Measurements from ENCODE around the gene L1CAM. TPM values are rescaled to one million over a fixed set of nuclear protein-coding genes. Genes with fewer than 3 reads are reported as not detected.

Gene L1CAM
- total RNA-seq (2013) = 0.08 TPM
- under 1 TPM in 1 of 3 donors, not detected in 2; 0.55 TPM for polyA plus RNA-seq
- 0.08 and 0.14 TPM in 2 replicates for polyA minus RNA-seq
- 0 to 17.8 (median 0.35) reads per million in 11 experiments for total RNA-seq

- H3K9me3 ChIP-seq (replicated peaks in 1 of 2; ENCODE audit: control insufficient read depth in 1 of 2, insufficient read depth in 1 of 2, low read length in 2 of 2) = peaks cover 0 to 28% of the 10 kb centered on the region in 2 donors
- H3K27me3 Mint-ChIP-seq (ENCODE audit: low read depth in 3 of 3) = peaks cover 46 to 91% (median 74%) of the 10 kb centered on the region in 3 donors
- H2AFZ ChIP-seq (ENCODE audit: insufficient read depth, low read depth, low read length, poor library complexity, severe bottlenecking) = no peak within 1 kb of the TSS
- peak within 1 kb of the TSS; percentile 22 for H3K4me2 ChIP-seq (replicated peaks; ENCODE audit: extremely low read depth, low read length, poor library complexity, severe bottlenecking)
- H3K36me3 Mint-ChIP-seq = no peaks in the 10 kb centered on the region
- H3K4me1 ChIP-seq (ENCODE audit: control insufficient read depth in 1 of 2, insufficient read depth in 2 of 2, low read length in 2 of 2) = peaks cover 5 to 8% of the 10 kb centered on the region in 2 donors
- H3K9me3 Mint-ChIP-seq = peaks cover 0 to 18% (median 7%) of the 10 kb centered on the region in 7 donors
- no peaks in the 10 kb centered on the region for H3K36me3 ChIP-seq (replicated peaks in 1 of 2; ENCODE audit: control insufficient read depth in 1 of 2, insufficient read depth in 2 of 2, low read length in 2 of 2)
- H3K4me3 ChIP-seq (replicated peaks in 1 of 3; ENCODE audit: low read depth in 2 of 3, low read length in 3 of 3) = no peak within 1 kb of the TSS
- TF ChIP-seq CTCF (IDR thresholded peaks at IDR 0.05) = no peak
- H3K27ac ChIP-seq (ENCODE audit: low read depth in 1 of 2, low read length in 2 of 2) = no peak within 1 kb of the TSS
- H3K4me3 Mint-ChIP-seq = peak within 1 kb of the TSS in 1 of 2 donors; percentile 63
- no peak within 1 kb of the TSS for H3K9ac ChIP-seq (ENCODE audit: insufficient read depth, low read length, poor library complexity, severe bottlenecking)
- H3K79me2 ChIP-seq (ENCODE audit: insufficient read depth, low read length) = no peaks in the 10 kb centered on the region
- 2% methylated on average over 26 of the region's 94 CpGs for WGBS (ENCODE audit: insufficient coverage)
- intact Hi-C loops (cut with micrococcal nuclease) = no loop called here
- H3K27me3 ChIP-seq (ENCODE audit: control insufficient read depth in 2 of 2, insufficient read depth in 2 of 2, low read length in 2 of 2) = peaks cover 36 to 72% of the 10 kb centered on the region in 2 donors
- H4K20me1 ChIP-seq (ENCODE audit: insufficient read depth, low read length) = no peaks in the 10 kb centered on the region
- no peak for DNase-seq
- H3K27ac Mint-ChIP-seq = peak within 1 kb of the TSS in 2 of 7 donors; percentile 73 to 77
- H3K4me1 Mint-ChIP-seq = peaks cover 1% of the 10 kb centered on the region
These were observed at the start of gene L1CAM for GRCh38 chrX:153885968-153886903. Gene L1CAM, minus strand, starts transcription at chrX:153886173. Its CDS starts 10,337 bp downstream, at chrX:153875836.

- Histone ChIP-seq H3K4me1 (ENCODE audit: control insufficient read depth in 1 of 2, insufficient read depth in 2 of 2, low read length in 2 of 2) (peaks cover 15 to 20% of the 10 kb centered on the region in 2 donors), H3K4me3 (replicated peaks in 1 of 3; ENCODE audit: low read depth in 2 of 3, low read length in 3 of 3) (no peak overlapping the region), H4K20me1 (ENCODE audit: insufficient read depth, low read length) (peaks cover 74% of the 10 kb centered on the region), H2AFZ (ENCODE audit: insufficient read depth, low read depth, low read length, poor library complexity, severe bottlenecking) (no peak overlapping the region), H3K9me3 (replicated peaks in 1 of 2; ENCODE audit: control insufficient read depth in 1 of 2, insufficient read depth in 1 of 2, low read length in 2 of 2) (no peaks in the 10 kb centered on the region), H3K9ac (ENCODE audit: insufficient read depth, low read length, poor library complexity, severe bottlenecking) (no peak overlapping the region), H3K4me2 (replicated peaks; ENCODE audit: extremely low read depth, low read length, poor library complexity, severe bottlenecking) (peak overlapping the region; percentile 94), H3K27me3 (ENCODE audit: control insufficient read depth in 2 of 2, insufficient read depth in 2 of 2, low read length in 2 of 2) (peaks cover 0 to 3% of the 10 kb centered on the region in 2 donors), H3K36me3 (replicated peaks in 1 of 2; ENCODE audit: control insufficient read depth in 1 of 2, insufficient read depth in 2 of 2, low read length in 2 of 2) (peaks cover 38 to 50% of the 10 kb centered on the region in 2 donors), H3K79me2 (ENCODE audit: insufficient read depth, low read length) (peaks cover 34% of the 10 kb centered on the region), H3K27ac (ENCODE audit: low read depth in 1 of 2, low read length in 2 of 2) (no peak overlapping the region)
- DNase-seq = no peak
- WGBS (ENCODE audit: insufficient coverage) = 47% methylated on average over 12 of the region's 32 CpGs
- H3K9me3 Mint-ChIP-seq = peaks cover 0 to 11% (median 2%) of the 10 kb centered on the region in 7 donors
- peaks cover 18% of the 10 kb centered on the region for H3K4me1 Mint-ChIP-seq
- H3K36me3 Mint-ChIP-seq = peaks cover 28 to 46% of the 10 kb centered on the region in 2 donors
- H3K27ac Mint-ChIP-seq = peak overlapping the region in 1 of 7 donors; percentile 30
- TF ChIP-seq CTCF (IDR thresholded peaks at IDR 0.05) = no peak
- peak overlapping the region; percentile 42 to 45 for H3K4me3 Mint-ChIP-seq
- peaks cover 1 to 52% (median 2%) of the 10 kb centered on the region in 3 donors for H3K27me3 Mint-ChIP-seq (ENCODE audit: low read depth in 3 of 3)
- intact Hi-C loops (cut with micrococcal nuclease) = no loop called here
These were observed 49.4 kb upstream of the L1CAM start for GRCh38 chrX:153935326-153935851.

Measured in CD14-positive monocyte (primary cell).